ENCODE data around the gene TTLL8.

GRCh38 chr22:50080077-50080465 is 22.0 kb upstream of the TTLL8 start:
- TF ChIP-seq CTCF (IDR thresholded peaks at IDR 0.05; ENCODE audit: extremely low read depth in 1 of 2, insufficient read depth in 1 of 2, low read depth in 1 of 2, low read length in 2 of 2) (no peak), POLR2AphosphoS5 (IDR thresholded peaks at IDR 0.05; ENCODE audit: insufficient read depth, low read depth, low read length) (no peak), MYC (IDR thresholded peaks at IDR 0.05; ENCODE audit: low read depth, low read length) (no peak), EZH2 (IDR thresholded peaks at IDR 0.05; ENCODE audit: borderline replicate concordance, low read depth, low read length, severe bottlenecking) (no peak), FOS (IDR thresholded peaks at IDR 0.05; ENCODE audit: borderline replicate concordance, insufficient read depth, low read length) (no peak), POLR2A (IDR thresholded peaks at IDR 0.05; ENCODE audit: low read depth, low read length) (no peak), MAX (IDR thresholded peaks at IDR 0.05; ENCODE audit: insufficient read depth, insufficient read length) (no peak)
